CD4-positive, alpha-beta T cell treated with Interferon gamma for 1 hour (primary cell): ENCODE results near the gene PTH2.

Experiments used
- DNase-seq: peaks from one replicate; pipeline ENCODE4 v3.0.0-alpha.2; 2020

Gene PTH2

GRCh38 chr19:49430678-49431329, 7.6 kb upstream of the PTH2 start:
- no peak for DNase-seq

GRCh38 chr19:49430172-49430677, 7.0 kb upstream of the PTH2 start:
- DNase-seq, result no peak

GRCh38 chr19:49428547-49429451, 5.6 kb upstream of the PTH2 start:
- no peak for DNase-seq

- no peak for DNase-seq
Observed at GRCh38 chr19:49427855-49428546, 4.8 kb upstream of the PTH2 start.

GRCh38 chr19:49427339-49427738, 4.1 kb upstream of the PTH2 start:
- DNase-seq, result no peak

GRCh38 chr19:49425922-49426592, 2.8 kb upstream of the PTH2 start:
- DNase-seq, result no peak

- DNase-seq, result no peak
Observed at GRCh38 chr19:49425178-49425577, 1.9 kb upstream of the PTH2 start, which contains the start of gene GFY. TSS of gene GFY (plus strand) at chr19:49425388. CDS start at chr19:49426431, 1,043 bp downstream.

GRCh38 chr19:49423985-49424303, 703 bp upstream of the PTH2 start:
- DNase-seq, result no peak

- peak; percentile 30 for DNase-seq
Observed at GRCh38 chr19:49422407-49423070, 702 bp downstream of the PTH2 start.

GRCh38 chr19:49421878-49422202, 1.4 kb downstream of the PTH2 start:
- DNase-seq, result no peak

GRCh38 chr19:49421039-49421877, 2.0 kb downstream of the PTH2 start:
- DNase-seq, result peak; percentile 37

GRCh38 chr19:49420227-49420626, 3.0 kb downstream of the PTH2 start:
- DNase-seq, result no peak

- DNase-seq, result no peak
Observed at GRCh38 chr19:49419173-49419572, 4.1 kb downstream of the PTH2 start.

GRCh38 chr19:49418511-49418910, 4.7 kb downstream of the PTH2 start:
- DNase-seq, result no peak

- no peak for DNase-seq
Observed at GRCh38 chr19:49417088-49417487, 6.2 kb downstream of the PTH2 start.

- DNase-seq, result no peak
Observed at GRCh38 chr19:49415810-49416200, 7.4 kb downstream of the PTH2 start.

- no peak for DNase-seq
Observed at GRCh38 chr19:49415102-49415809, 8.0 kb downstream of the PTH2 start.

GRCh38 chr19:49414256-49414655, 9.0 kb downstream of the PTH2 start:
- DNase-seq, result no peak

- no peak for DNase-seq
Observed at GRCh38 chr19:49413348-49413747, 9.9 kb downstream of the PTH2 start.

GRCh38 chr19:49411681-49412326, 11.4 kb downstream of the PTH2 start:
- DNase-seq, result no peak
